ENCODE results near the gene ZSCAN1.

DNA sequence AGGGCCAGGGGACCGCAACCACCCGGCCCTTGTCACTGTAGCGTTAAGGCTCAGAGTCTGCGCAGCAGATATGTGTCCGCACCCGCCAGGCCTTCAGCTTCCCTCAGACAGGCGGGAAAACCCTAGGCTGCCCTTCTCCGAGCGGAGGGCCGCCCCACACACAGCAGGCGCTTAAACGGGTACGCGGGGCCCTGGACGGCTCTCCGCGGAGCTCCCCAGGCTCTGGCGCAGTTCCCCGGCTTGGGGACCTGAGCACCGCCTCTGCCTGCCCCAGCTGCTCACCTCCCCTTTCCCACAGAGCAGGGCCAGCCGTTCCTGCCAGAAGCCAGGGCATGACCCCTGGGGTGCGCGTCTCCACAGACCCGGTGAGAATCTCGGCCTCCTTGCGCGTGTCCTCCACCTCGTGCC, 25.9 kb downstream of the ZSCAN1 start:
- TF ChIP-seq, protein P1, sequence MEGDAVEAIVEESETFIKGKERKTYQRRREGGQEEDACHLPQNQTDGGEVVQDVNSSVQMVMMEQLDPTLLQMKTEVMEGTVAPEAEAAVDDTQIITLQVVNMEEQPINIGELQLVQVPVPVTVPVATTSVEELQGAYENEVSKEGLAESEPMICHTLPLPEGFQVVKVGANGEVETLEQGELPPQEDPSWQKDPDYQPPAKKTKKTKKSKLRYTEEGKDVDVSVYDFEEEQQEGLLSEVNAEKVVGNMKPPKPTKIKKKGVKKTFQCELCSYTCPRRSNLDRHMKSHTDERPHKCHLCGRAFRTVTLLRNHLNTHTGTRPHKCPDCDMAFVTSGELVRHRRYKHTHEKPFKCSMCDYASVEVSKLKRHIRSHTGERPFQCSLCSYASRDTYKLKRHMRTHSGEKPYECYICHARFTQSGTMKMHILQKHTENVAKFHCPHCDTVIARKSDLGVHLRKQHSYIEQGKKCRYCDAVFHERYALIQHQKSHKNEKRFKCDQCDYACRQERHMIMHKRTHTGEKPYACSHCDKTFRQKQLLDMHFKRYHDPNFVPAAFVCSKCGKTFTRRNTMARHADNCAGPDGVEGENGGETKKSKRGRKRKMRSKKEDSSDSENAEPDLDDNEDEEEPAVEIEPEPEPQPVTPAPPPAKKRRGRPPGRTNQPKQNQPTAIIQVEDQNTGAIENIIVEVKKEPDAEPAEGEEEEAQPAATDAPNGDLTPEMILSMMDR (IDR thresholded peaks at IDR 0.05): no peak
- no peak for TF ChIP-seq POLR2A (IDR thresholded peaks at IDR 0.05)
